T-cell (primary cell): ENCODE data around the gene GAGE2A. TPM values are rescaled to one million over a fixed set of nuclear protein-coding genes. Genes with fewer than 3 reads are reported as not detected.
"Not testable (repeated sequence)": the region's sequence is repeated elsewhere in the genome, so short reads cannot be mapped to it uniquely, and the experiment has no call there.

ENCODE experiments used
- ATAC-seq, 4 experiments: fragments of 200-7000 bp in 3 of 4; fragments of 150-1000 bp in 1 of 4; cut with Tn5 transposase; replicated peaks in 1 of 4; 1 replicate in 3 of 4; 2 replicates in 1 of 4; pipeline ENCODE4 v1.10.0; 2021; ENCODE audit warnings: moderate library complexity in 3 of 4, mild to moderate bottlenecking in 2 of 4, moderate number of reproducible peaks in 1 of 4
- CTCF ChIA-PET, 2 donors: fragments of 300-600 bp; sonication (Branson Sonifier 250); formaldehyde crosslinking; loops; one replicate each; lab custom pipeline; 2022; ENCODE audit warnings: antibody characterized with exemption in 2 of 2; lab: Charles Lee
- POLR2A ChIA-PET, 2 donors: fragments of 300-600 bp; sonication (Branson Sonifier 250); formaldehyde crosslinking; loops; one replicate each; lab custom pipeline; 2022; ENCODE audit warnings: antibody characterized with exemption in 2 of 2; lab: Charles Lee
- DNase-seq, 35 experiments: peaks; one replicate each; pipeline versions ENCODE4 v3.0.0 to v3.0.0-alpha.2; 2013 to 2023
- H3K27ac ChIP-seq: one replicate; pipeline ENCODE4 v1.5.1; 2013; ENCODE audit warnings: low read length
- H3K27me3 ChIP-seq, 2 experiments: replicated peaks in 1 of 2; 1 replicate in 1 of 2; 2 replicates in 1 of 2; pipeline versions ENCODE4 v1.6.1 to v1.7.0; 2013; ENCODE audit warnings: low read length in 1 of 2, mixed read lengths in 1 of 2; ENCODE audit not compliant: control insufficient read depth in 2 of 2, insufficient read depth in 2 of 2; ENCODE audit errors: extremely low read depth in 1 of 2
- H3K36me3 ChIP-seq, 2 donors: 1 replicate in 1 of 2; 2 replicates in 1 of 2; pipeline versions ENCODE4 v1.6.1 to v1.7.0; 2013; ENCODE audit warnings: low read length in 1 of 2; ENCODE audit not compliant: control insufficient read depth in 2 of 2, insufficient read depth in 1 of 2; ENCODE audit errors: extremely low read depth in 1 of 2
- H3K4me1 ChIP-seq, 2 experiments: 1 replicate in 1 of 2; 2 replicates in 1 of 2; pipeline versions ENCODE4 v1.6.1 to v1.7.0; 2013; ENCODE audit warnings: low read length in 2 of 2, mixed read lengths in 1 of 2; ENCODE audit not compliant: insufficient read depth in 2 of 2, control insufficient read depth in 1 of 2; ENCODE audit errors: extremely low read depth in 1 of 2
- H3K4me3 ChIP-seq, 2 donors: 1 replicate in 1 of 2; 2 replicates in 1 of 2; pipeline versions ENCODE4 v1.5.1 to v1.7.0; 2013; ENCODE audit warnings: mild to moderate bottlenecking in 2 of 2, low read length in 1 of 2, moderate library complexity in 1 of 2; ENCODE audit not compliant: control insufficient read depth in 1 of 2; ENCODE audit errors: extremely low read depth in 1 of 2
- H3K9me3 ChIP-seq: 2 replicates; pipeline ENCODE4 v1.7.0; 2013
- H3K27ac Mint-ChIP-seq, 2 donors: one replicate each; pipeline ENCODE4 v1.8.0; 2020 to 2021; ENCODE audit warnings: mild to moderate bottlenecking in 2 of 2, mixed read lengths in 2 of 2
- H3K27me3 Mint-ChIP-seq, 2 donors: one replicate each; pipeline ENCODE4 v1.8.0; 2021 to 2022; ENCODE audit warnings: mixed read lengths in 2 of 2
- H3K36me3 Mint-ChIP-seq: one replicate; pipeline ENCODE4 v1.8.0; 2021; ENCODE audit warnings: mixed read lengths
- H3K4me1 Mint-ChIP-seq, 3 donors: one replicate each; pipeline ENCODE4 v1.8.0; 2020 to 2022; ENCODE audit warnings: mixed read lengths in 3 of 3, mild to moderate bottlenecking in 1 of 3
- H3K4me3 Mint-ChIP-seq, 3 donors: one replicate each; pipeline ENCODE4 v1.8.0; 2020 to 2022; ENCODE audit warnings: mild to moderate bottlenecking in 3 of 3, mixed read lengths in 3 of 3, moderate library complexity in 3 of 3
- H3K9me3 Mint-ChIP-seq, 3 donors: one replicate each; pipeline ENCODE4 v1.8.0; 2020 to 2022; ENCODE audit warnings: mixed read lengths in 3 of 3
- WGBS: methylation state at CpG from one replicate; pipeline ENCODE4 v1.1.5; 2013; ENCODE audit warnings: missing lambda C conversion rate; ENCODE audit not compliant: insufficient coverage; 5-methylcytosine and 5-hydroxymethylcytosine counted together
- total RNA-seq, 35 experiments: library from RNA in 6 of 35; stranded (reverse) in 6 of 35; fragments of 120-200 nt in 1 of 35; gene quantifications; one replicate each; pipeline versions ENCODE4 v1.2.1 to v1.2.4 and lab custom pipeline; 2013 to 2026

Gene GAGE2A, protein sequence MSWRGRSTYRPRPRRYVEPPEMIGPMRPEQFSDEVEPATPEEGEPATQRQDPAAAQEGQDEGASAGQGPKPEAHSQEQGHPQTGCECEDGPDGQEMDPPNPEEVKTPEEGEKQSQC
- total RNA-seq (not detected), total RNA-seq (lab: John Stamatoyannopoulos, UW) (0 reads per million in 29 experiments)
- not detected for total RNA-seq (2013)

GRCh38 chrX:49589196-49589595, at the start of gene GAGE2A:
Gene GAGE2A, plus strand, starts transcription at chrX:49589496. Its CDS starts 1,155 bp downstream, at chrX:49590651.
- H3K27ac Mint-ChIP-seq, H3K4me1 ChIP-seq, H3K9me3 ChIP-seq, POLR2A ChIA-PET, H3K27ac ChIP-seq, H3K4me1 Mint-ChIP-seq, H3K36me3 ChIP-seq, CTCF ChIA-PET, H3K27me3 ChIP-seq, ATAC-seq, H3K27me3 Mint-ChIP-seq, H3K4me3 ChIP-seq, H3K4me3 Mint-ChIP-seq, H3K9me3 Mint-ChIP-seq, DNase-seq, H3K36me3 Mint-ChIP-seq: not testable (repeated sequence)
- no CpG with 5 or more reads among the region's 16 CpGs for WGBS

DNA sequence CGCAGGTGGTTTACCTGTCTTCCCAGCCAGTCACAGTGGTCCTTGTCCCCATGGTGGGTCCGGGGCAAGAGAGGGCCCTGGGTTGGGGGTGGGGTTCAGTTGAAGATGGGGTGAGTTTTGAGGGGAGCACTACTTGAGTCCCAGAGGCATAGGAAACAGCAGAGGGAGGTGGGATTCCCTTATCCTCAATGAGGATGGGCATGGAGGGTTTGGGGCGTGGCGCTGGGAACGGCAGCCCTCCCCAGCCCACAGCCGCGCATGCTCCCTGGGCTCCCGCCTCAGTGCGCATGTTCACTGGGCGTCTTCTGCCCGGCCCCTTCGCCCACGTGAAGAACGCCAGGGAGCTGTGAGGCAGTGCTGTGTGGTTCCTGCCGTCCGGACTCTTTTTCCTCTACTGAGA, 47.9 kb upstream of the GAGE2A start, which contains the start of gene GAGE12D:
TSS of gene GAGE12D (plus strand) at position 301 of the 400 bp plus-strand sequence. CDS start 1,155 bp downstream, outside the sequence.
- H3K9me3 Mint-ChIP-seq, POLR2A ChIA-PET, H3K27me3 Mint-ChIP-seq, H3K36me3 Mint-ChIP-seq, DNase-seq, H3K9me3 ChIP-seq, ATAC-seq, CTCF ChIA-PET, H3K4me1 ChIP-seq, H3K27ac ChIP-seq, H3K36me3 ChIP-seq, H3K4me1 Mint-ChIP-seq, H3K4me3 ChIP-seq, H3K4me3 Mint-ChIP-seq, H3K27me3 ChIP-seq, H3K27ac Mint-ChIP-seq: not testable (repeated sequence)
- WGBS = no CpG with 5 or more reads among the region's 16 CpGs

DNA sequence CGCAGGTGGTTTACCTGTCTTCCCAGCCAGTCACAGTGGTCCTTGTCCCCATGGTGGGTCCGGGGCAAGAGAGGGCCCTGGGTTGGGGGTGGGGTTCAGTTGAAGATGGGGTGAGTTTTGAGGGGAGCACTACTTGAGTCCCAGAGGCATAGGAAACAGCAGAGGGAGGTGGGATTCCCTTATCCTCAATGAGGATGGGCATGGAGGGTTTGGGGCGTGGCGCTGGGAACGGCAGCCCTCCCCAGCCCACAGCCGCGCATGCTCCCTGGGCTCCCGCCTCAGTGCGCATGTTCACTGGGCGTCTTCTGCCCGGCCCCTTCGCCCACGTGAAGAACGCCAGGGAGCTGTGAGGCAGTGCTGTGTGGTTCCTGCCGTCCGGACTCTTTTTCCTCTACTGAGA, 38.3 kb upstream of the GAGE2A start, which contains the start of gene GAGE12E:
TSS of gene GAGE12E (plus strand) at position 301 of the 400 bp plus-strand sequence. CDS start 1,155 bp downstream, outside the sequence.
- not testable (repeated sequence) for H3K27ac Mint-ChIP-seq, H3K9me3 ChIP-seq
- WGBS = no CpG with 5 or more reads among the region's 16 CpGs

GRCh38 chrX:49560542-49560941, 28.8 kb upstream of the GAGE2A start, which contains the start of gene GAGE12F:
Gene GAGE12F, plus strand, starts transcription at chrX:49560842. Its CDS starts 1,155 bp downstream, at chrX:49561997.
- H3K4me3 Mint-ChIP-seq, H3K36me3 Mint-ChIP-seq, H3K27ac ChIP-seq, H3K36me3 ChIP-seq, CTCF ChIA-PET, H3K9me3 Mint-ChIP-seq, H3K4me1 Mint-ChIP-seq, H3K27me3 Mint-ChIP-seq, H3K4me1 ChIP-seq, POLR2A ChIA-PET, H3K9me3 ChIP-seq, H3K4me3 ChIP-seq, ATAC-seq, DNase-seq, H3K27ac Mint-ChIP-seq, H3K27me3 ChIP-seq: not testable (repeated sequence)
- no CpG with 5 or more reads among the region's 16 CpGs for WGBS

More for the DNA sequence above, 38.3 kb upstream of the GAGE2A start, which contains the start of gene GAGE12E:
- DNase-seq, H3K9me3 Mint-ChIP-seq, H3K27me3 ChIP-seq, H3K36me3 Mint-ChIP-seq, H3K27ac ChIP-seq, H3K4me3 Mint-ChIP-seq, H3K4me1 ChIP-seq, POLR2A ChIA-PET, H3K27me3 Mint-ChIP-seq, H3K4me3 ChIP-seq, CTCF ChIA-PET, H3K4me1 Mint-ChIP-seq, ATAC-seq, H3K36me3 ChIP-seq: not testable (repeated sequence)

- H3K4me3 ChIP-seq, H3K4me1 Mint-ChIP-seq, CTCF ChIA-PET, H3K36me3 ChIP-seq, H3K27me3 Mint-ChIP-seq, ATAC-seq, H3K4me1 ChIP-seq, H3K9me3 ChIP-seq, H3K36me3 Mint-ChIP-seq, H3K27ac ChIP-seq, H3K27ac Mint-ChIP-seq, POLR2A ChIA-PET, H3K9me3 Mint-ChIP-seq, H3K27me3 ChIP-seq, DNase-seq, H3K4me3 Mint-ChIP-seq: not testable (repeated sequence)
- WGBS = no CpG with 5 or more reads among the region's 11 CpGs
These were observed 20.6 kb upstream of the GAGE2A start for GRCh38 chrX:49568728-49569127.

GRCh38 chrX:49569152-49569551, 20.1 kb upstream of the GAGE2A start:
- H3K36me3 Mint-ChIP-seq, ATAC-seq, H3K9me3 Mint-ChIP-seq, DNase-seq, H3K4me3 ChIP-seq, H3K27ac Mint-ChIP-seq, CTCF ChIA-PET, H3K9me3 ChIP-seq, POLR2A ChIA-PET, H3K27me3 ChIP-seq, H3K36me3 ChIP-seq, H3K27ac ChIP-seq, H3K27me3 Mint-ChIP-seq, H3K4me1 ChIP-seq, H3K4me3 Mint-ChIP-seq, H3K4me1 Mint-ChIP-seq: not testable (repeated sequence)
- WGBS = no CpG with 5 or more reads among the region's 13 CpGs

- DNase-seq, H3K4me1 ChIP-seq, H3K36me3 Mint-ChIP-seq, H3K27me3 ChIP-seq, POLR2A ChIA-PET, H3K36me3 ChIP-seq, CTCF ChIA-PET, H3K27me3 Mint-ChIP-seq, H3K4me1 Mint-ChIP-seq, H3K4me3 ChIP-seq, H3K27ac ChIP-seq, H3K4me3 Mint-ChIP-seq, ATAC-seq, H3K9me3 ChIP-seq, H3K27ac Mint-ChIP-seq, H3K9me3 Mint-ChIP-seq: not testable (repeated sequence)
- WGBS = no CpG with 5 or more reads among the region's 16 CpGs
These were observed 19.2 kb upstream of the GAGE2A start, which contains the start of gene GAGE12G for GRCh38 chrX:49570100-49570499. Gene GAGE12G, plus strand, starts transcription at chrX:49570400. Its CDS starts 1,155 bp downstream, at chrX:49571555.
